ENCODE results near the gene MIB2.
A peak's percentile ranks its signal among the peaks of the same experiment; 100 is the strongest.
"Not testable (repeated sequence)": the region's sequence is repeated elsewhere in the genome, so short reads cannot be mapped to it uniquely, and the experiment has no call there.

The MIB2 gene

DNA sequence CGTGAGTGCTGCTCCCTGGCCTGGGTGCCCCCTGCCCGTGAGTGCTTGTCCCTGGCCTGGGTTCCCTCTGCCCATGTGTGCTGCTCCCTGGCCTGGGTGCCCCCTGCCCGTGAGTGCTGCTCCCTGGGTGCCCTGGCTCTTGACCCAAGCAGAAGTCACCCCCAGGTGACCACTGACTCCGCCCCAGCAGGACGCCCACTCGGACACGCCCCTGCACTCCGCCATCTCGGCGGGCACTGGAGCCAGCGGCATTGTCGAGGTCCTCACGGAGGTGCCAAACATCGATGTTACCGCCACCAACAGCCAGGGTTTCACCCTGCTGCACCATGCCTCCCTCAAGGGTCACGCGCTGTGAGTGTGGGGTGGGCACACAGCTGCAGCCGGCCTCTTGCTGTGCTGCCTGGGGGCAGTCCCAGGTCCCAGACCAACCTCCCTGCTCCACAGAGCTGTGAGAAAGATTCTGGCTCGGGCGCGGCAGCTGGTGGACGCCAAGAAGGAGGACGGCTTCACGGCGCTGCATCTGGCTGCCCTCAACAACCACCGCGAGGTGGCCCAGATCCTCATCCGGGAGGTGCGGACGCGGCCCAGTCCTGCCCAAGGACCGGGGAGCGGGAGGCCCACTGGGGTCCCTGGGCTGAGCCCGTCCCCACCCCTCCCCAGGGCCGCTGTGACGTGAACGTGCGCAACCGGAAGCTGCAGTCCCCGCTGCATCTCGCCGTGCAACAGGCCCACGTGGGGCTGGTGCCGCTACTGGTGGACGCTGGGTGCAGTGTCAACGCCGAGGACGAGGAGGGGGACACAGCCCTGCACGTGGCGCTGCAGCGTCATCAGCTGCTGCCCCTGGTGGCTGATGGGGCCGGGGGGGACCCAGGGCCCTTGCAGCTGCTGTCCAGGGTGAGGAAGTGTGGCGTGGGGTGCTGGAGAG, 12.8 kb downstream of the MIB2 start:
- no peak for DNase-seq

GRCh38 chr1:1628754-1629429, 13.6 kb downstream of the MIB2 start:
- no peak for DNase-seq

- no peak for DNase-seq
Observed at GRCh38 chr1:1629430-1630190, 14.3 kb downstream of the MIB2 start.

- DNase-seq: peak; percentile 69
Observed at GRCh38 chr1:1630191-1630964, 15.1 kb downstream of the MIB2 start.

DNA sequence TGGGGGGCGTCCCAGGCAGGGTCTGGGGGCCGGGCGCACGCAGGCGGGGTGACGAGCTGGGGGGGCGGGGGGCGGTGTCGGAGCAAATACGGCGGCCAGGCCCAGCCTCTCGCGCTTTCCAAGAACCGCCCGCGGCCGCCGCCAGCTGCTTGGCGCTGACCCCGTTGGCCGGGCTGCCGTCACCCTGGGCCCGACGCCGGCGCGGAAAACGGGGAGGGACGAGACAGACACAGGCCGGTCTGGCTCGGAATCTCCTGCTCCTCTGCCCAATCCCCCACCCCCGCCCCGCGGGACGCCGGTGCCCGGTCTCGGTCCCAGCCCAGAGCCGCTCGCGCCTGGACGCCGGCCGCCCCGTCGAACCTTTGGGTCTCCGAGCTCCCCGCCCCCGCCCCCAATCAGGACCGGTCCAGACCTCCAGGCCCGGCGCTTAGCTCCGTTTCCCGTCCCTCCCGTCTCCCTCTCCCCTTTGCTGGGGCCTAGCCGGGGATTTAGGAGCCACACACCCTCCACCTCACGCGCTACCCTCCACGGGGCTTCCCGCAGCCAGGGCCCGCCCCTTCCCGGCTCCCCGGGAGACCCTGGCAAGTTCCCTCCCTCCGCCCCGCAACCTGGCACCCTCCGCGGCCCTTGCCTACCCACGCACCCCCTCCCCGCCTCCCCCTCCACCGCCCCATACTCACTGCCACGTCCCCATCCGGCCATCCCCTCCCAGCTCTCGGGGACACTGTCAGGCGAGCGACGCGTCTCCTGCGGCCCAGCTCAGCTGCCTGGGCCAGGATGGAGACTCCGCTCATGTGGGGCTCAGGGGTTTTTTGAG, 15.9 kb downstream of the MIB2 start:
- no peak for DNase-seq

DNA sequence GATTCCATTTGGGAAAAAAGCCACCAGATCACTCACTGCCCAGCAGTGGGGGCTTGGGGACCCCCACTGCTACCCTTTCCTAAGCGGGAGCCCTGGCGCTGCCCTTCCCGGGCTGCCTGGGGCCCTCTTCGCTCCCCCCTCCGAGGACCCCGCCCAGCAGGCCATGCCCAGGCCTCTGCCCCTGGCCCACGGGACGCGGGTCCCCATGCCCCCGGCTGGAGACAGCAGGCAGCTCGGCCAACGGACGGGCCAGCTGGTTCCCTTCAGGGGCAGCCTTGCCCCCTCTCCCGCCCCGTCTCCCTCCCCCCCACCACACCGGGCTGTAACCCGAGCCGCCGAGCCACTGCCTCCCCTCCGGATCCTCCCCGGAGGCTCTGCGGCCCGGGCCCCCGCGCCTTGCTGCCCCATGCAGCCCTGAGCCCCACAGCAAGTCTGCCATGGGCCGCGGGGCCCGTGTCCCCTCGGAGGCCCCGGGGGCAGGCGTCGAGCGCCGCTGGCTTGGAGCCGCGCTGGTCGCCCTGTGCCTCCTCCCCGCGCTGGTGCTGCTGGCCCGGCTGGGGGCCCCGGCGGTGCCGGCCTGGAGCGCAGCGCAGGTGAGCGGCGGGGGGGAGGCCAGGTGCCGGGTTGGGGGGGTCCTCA, 16.6 kb downstream of the MIB2 start, which contains the start of gene MMP23B:
Gene MMP23B (plus strand): TSS at position 392 of the 639 bp plus-strand sequence. CDS start 46 bp downstream, at position 438.
- DNase-seq: no peak

DNA sequence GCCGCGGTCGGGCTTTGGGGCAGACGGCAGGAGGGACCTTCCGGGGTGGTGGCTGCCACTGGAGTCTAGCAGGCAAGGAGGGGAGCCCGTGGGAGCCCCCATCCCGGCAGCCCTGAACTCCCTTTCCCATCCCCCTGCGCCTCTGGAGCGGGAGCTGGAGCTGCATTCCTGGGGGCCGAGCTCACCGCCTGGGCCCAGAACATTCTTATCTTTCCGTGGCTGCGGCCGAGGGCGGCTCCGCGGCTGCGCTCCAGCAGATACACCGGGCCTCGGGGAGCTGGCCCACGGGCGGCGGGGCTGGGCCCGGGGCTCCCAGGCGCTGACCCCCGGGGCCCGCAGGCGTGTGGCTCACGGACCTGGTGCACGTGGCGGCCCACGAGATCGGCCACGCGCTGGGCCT, 18.1 kb downstream of the MIB2 start:
- not testable (repeated sequence) for DNase-seq

- DNase-seq: not testable (repeated sequence)
Observed at GRCh38 chr1:1634613-1635012, 19.3 kb downstream of the MIB2 start.

- DNase-seq: not testable (repeated sequence)
Observed at GRCh38 chr1:1636621-1637478, 21.6 kb downstream of the MIB2 start.

DNA sequence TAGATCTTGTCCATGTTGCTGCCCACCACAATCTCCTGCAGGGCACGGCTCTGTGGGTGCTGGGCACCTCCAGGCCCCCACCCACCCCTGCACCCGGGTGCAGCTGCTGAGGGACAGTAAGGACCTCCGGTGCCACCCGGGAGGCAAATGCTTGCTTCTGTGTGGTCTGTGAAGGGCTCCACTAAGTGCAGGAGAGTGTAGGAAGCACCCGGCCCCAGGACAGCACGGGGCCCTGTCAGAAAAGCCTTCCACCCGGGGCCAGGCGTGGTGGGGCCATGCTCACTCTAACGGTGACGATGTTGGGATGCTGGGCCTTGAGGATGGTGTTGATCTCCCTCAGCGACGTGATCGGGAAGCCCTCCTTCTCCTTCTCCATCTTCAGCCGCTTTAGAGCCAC, 22.2 kb downstream of the MIB2 start:
- not testable (repeated sequence) for DNase-seq

DNA sequence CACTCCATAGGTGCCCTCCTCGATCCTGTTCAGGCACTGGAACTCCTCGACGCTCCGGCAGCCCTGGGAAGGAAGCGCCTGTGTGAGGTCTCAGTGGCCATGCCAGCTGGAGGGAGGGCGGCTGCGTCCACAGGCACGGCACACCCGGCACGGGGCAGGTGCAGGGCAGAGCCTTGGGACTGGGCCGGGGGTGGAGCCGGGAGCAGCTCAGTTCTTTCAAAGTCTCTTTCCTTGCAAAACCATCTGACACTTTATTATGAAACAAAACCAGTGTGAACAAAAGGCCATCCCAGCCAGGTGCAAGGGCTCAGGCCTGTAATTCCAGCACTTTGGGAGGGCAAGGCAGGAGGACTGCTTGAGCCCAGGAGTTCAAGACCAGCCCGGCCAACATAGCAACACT, 23.2 kb downstream of the MIB2 start:
- not testable (repeated sequence) for DNase-seq

GRCh38 chr1:1639368-1639767, 24.1 kb downstream of the MIB2 start:
- DNase-seq: not testable (repeated sequence)

DNA sequence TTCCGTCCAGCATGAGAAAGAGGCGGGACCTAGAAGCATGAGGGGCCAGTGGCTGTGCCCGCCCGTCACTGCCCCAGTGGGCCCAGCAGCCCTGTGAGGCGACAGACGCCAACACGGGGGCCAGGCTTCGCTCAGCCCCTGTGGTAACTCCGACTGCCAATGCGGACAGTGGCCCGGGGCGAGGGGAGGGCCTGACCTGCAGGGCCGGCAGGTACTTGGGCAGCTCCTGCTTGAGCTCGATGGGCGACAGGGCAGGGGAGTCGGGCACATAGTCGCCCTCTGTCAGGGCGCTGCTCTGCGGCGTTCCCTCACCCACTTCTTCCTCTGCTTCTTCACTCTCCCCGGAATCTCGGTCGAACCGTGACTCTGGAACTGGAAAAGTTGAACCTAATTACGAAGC, 24.8 kb downstream of the MIB2 start:
- not testable (repeated sequence) for DNase-seq

- DNase-seq: not testable (repeated sequence)
Observed at GRCh38 chr1:1640711-1641461, 25.6 kb downstream of the MIB2 start.

GRCh38 chr1:1646326-1646725, 31.0 kb downstream of the MIB2 start:
- DNase-seq: not testable (repeated sequence)

DNA sequence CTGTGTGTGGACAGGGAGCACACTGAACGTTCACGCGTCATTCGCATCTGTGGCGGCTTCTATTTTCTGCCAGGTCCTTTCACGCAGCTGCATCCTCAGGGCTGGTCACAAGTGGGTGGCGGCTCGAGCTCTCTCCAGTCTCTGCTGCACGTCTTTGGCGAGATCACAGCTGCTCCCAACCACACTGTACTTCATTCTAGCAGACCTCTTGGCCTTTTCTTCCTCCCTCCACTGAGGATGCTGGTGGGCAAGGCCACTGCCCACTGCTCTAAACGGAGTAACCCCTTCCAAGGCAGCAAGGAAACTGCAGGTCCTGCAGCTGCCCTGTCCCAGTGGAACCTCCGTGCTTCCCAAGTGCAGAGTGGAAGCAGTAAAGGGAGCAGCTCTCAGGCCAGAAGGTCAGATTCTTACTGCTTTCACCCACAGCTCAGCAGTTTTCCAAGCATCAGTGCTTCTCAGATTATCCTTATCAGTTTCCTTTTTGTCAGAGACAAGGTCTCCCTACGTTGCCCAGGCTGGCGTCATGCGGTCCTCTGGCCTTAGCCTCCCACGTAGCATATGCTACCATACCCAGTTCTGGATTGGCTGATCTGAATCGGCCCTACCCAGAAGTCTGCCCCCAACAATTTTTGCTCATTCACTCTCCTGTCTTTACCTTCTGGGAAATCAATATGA, 32.4 kb downstream of the MIB2 start:
- DNase-seq: not testable (repeated sequence)

DNA sequence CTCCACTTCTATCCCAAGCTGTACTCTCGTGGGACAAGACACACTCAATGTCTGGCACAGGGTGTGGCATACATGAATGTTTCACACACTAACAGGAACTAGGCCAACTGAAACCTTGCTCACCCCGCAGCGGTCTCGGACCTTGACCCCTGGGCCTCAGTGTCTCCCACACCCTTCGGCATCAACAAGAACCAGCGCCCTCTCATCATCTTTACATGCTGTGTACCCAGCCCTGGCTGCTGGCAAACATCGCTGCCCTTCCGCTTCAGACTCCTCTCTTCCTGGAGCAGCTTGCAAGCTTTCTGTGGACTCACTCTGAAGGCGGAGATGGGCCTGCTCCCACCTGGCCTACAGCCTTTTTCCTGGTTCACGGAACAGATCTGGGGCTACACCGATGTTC, 33.0 kb downstream of the MIB2 start:
- DNase-seq: not testable (repeated sequence)

All from inflammatory macrophage treated with lipopolysaccharide for 4 hours (primary cell).